Cardiac muscle cell (in vitro differentiated cells and primary cell): ENCODE data around the gene EVC2. TPM values are rescaled to one million over a fixed set of nuclear protein-coding genes. Genes with fewer than 3 reads are reported as not detected.
A peak's percentile ranks its signal among the peaks of the same experiment; 100 is the strongest.

ENCODE experiments used
- DNase-seq, 2 donors: peaks; one replicate each; pipeline versions ENCODE4 v3.0.0 to v3.0.0-alpha.2; 2010 to 2017; ENCODE audit warnings: low read depth in 1 of 2, low spot score in 1 of 2
- H3K27ac ChIP-seq: fragments of 200-600 bp; sonication (generic); 2 replicates; pipeline ENCODE4 v1.5.1; 2016
- H3K27me3 ChIP-seq: fragments of 200-600 bp; sonication (generic); 2 replicates; pipeline ENCODE4 v1.6.0; 2016; ENCODE audit warnings: control low read depth
- H3K36me3 ChIP-seq: fragments of 200-600 bp; sonication (generic); 2 replicates; pipeline ENCODE4 v1.5.1; 2016; ENCODE audit warnings: control low read depth
- H3K4me1 ChIP-seq: fragments of 200-600 bp; sonication (generic); 2 replicates; pipeline ENCODE4 v1.8.1; 2017; ENCODE audit warnings: low read depth, mild to moderate bottlenecking, mixed run types
- H3K4me3 ChIP-seq: fragments of 200-600 bp; sonication (generic); 2 replicates; pipeline ENCODE4 v1.5.1; 2016; ENCODE audit warnings: mild to moderate bottlenecking
- H3K9me3 ChIP-seq: fragments of 200-600 bp; sonication (generic); 2 replicates; pipeline ENCODE4 v1.5.1; 2017; ENCODE audit warnings: low read depth, mild to moderate bottlenecking, control low read depth
- CTCF ChIP-seq: IDR thresholded peaks from 2 replicates; pipeline ENCODE4 v1.5.1; 2012; ENCODE audit warnings: low read depth, mild to moderate bottlenecking, low read length
- polyA plus RNA-seq: library from polyadenylated mRNA; unstranded; fragments of >200 nt; fragmentation: Nextera tagmentation; extraction: Ambion mirVana; gene quantifications from 2 replicates; pipeline ENCODE4 v1.2.1, GENCODE V29; 2016
- total RNA-seq: library from RNA; depleted of rRNA; stranded (reverse); fragments of >200 nt; gene quantifications from 2 replicates; pipeline ENCODE4 v1.2.3, GENCODE V29; 2016

Gene EVC2
- total and polyA plus RNA-seq, 2 experiments from 2014 or later: 2.0 to 3.1 TPM

GRCh38 chr4:5686338-5686737 lies 22.0 kb downstream of the EVC2 start:
- TF ChIP-seq CTCF: no peak
- Histone ChIP-seq H3K36me3 (peaks cover 8% of the 10 kb centered on the region), H3K4me1 (no peaks in the 10 kb centered on the region)

GRCh38 chr4:5685296-5685695 lies 23.1 kb downstream of the EVC2 start:
- H3K9me3 ChIP-seq: no peaks in the 10 kb centered on the region
- DNase-seq: no peak

More at GRCh38 chr4:5686338-5686737, 22.0 kb downstream of the EVC2 start:
- Histone ChIP-seq H3K27me3 (no peaks in the 10 kb centered on the region), H3K9me3 (no peaks in the 10 kb centered on the region), H3K4me3 (no peak overlapping the region), H3K27ac (no peak overlapping the region)
- no peak for DNase-seq

GRCh38 chr4:5683566-5683965 lies 24.8 kb downstream of the EVC2 start:
- TF ChIP-seq CTCF: no peak
- H3K4me3 ChIP-seq: no peak overlapping the region
- no peaks in the 10 kb centered on the region for H3K27me3 ChIP-seq
- peak in 1 of 2 donors; percentile 5 for DNase-seq
- H3K36me3 ChIP-seq: peaks cover 5% of the 10 kb centered on the region
- H3K27ac ChIP-seq: no peak overlapping the region
- no peaks in the 10 kb centered on the region for H3K4me1 ChIP-seq
- no peaks in the 10 kb centered on the region for H3K9me3 ChIP-seq

More at GRCh38 chr4:5685296-5685695, 23.1 kb downstream of the EVC2 start:
- Histone ChIP-seq H3K27ac (no peak overlapping the region), H3K27me3 (no peaks in the 10 kb centered on the region), H3K4me3 (no peak overlapping the region), H3K36me3 (peaks cover 5% of the 10 kb centered on the region), H3K4me1 (no peaks in the 10 kb centered on the region)
- TF ChIP-seq CTCF: no peak

- Histone ChIP-seq H3K27me3 (no peaks in the 10 kb centered on the region), H3K27ac (no peak overlapping the region), H3K4me1 (no peaks in the 10 kb centered on the region), H3K4me3 (no peak overlapping the region), H3K9me3 (no peaks in the 10 kb centered on the region), H3K36me3 (no peaks in the 10 kb centered on the region)
- no peak for TF ChIP-seq CTCF
- no peak for DNase-seq
Observed at GRCh38 chr4:5678977-5679376, 29.4 kb downstream of the EVC2 start.

- no peak overlapping the region for H3K4me3 ChIP-seq
- no peak overlapping the region for H3K27ac ChIP-seq
- H3K9me3 ChIP-seq: no peaks in the 10 kb centered on the region
- no peaks in the 10 kb centered on the region for H3K4me1 ChIP-seq
- H3K36me3 ChIP-seq: no peaks in the 10 kb centered on the region
- TF ChIP-seq CTCF: no peak
- DNase-seq: no peak
- no peaks in the 10 kb centered on the region for H3K27me3 ChIP-seq
Observed at GRCh38 chr4:5676763-5677162, 31.6 kb downstream of the EVC2 start.

- Histone ChIP-seq H3K36me3 (peaks cover 4% of the 10 kb centered on the region), H3K27me3 (no peaks in the 10 kb centered on the region), H3K9me3 (no peaks in the 10 kb centered on the region), H3K4me1 (no peaks in the 10 kb centered on the region), H3K4me3 (no peak overlapping the region), H3K27ac (no peak overlapping the region)
- DNase-seq: no peak
- no peak for TF ChIP-seq CTCF
Observed at GRCh38 chr4:5666741-5667140, 41.6 kb downstream of the EVC2 start.
